CD14-positive monocyte (primary cell): ENCODE results near the gene AP4E1. TPM values are rescaled to one million over a fixed set of nuclear protein-coding genes. Genes with fewer than 3 reads are reported as not detected.

Experiments used
- DNase-seq, 3 donors: peaks; one replicate each; pipeline ENCODE4 v3.0.0-alpha.2; 2011 to 2022
- H2AFZ ChIP-seq: 2 replicates; pipeline ENCODE4 v1.6.0; 2012; ENCODE audit warnings: mild to moderate bottlenecking, low read depth, low read length, inconsistent platforms; ENCODE audit not compliant: insufficient read depth, poor library complexity, severe bottlenecking
- H3K27ac ChIP-seq, 2 donors: 1 replicate in 1 of 2; 2 replicates in 1 of 2; pipeline ENCODE4 v1.5.1; 2012 to 2013; ENCODE audit warnings: low read length in 2 of 2, control low read depth in 1 of 2, inconsistent platforms in 1 of 2, low read depth in 1 of 2, mild to moderate bottlenecking in 1 of 2
- H3K27me3 ChIP-seq, 2 donors: one replicate each; pipeline versions ENCODE4 v1.6.0 to v1.6.1; 2011 to 2013; ENCODE audit warnings: low read length in 2 of 2; ENCODE audit not compliant: control insufficient read depth in 2 of 2, insufficient read depth in 2 of 2
- H3K36me3 ChIP-seq, 2 donors: replicated peaks in 1 of 2; 1 replicate in 1 of 2; 2 replicates in 1 of 2; pipeline versions ENCODE4 v1.5.1 to v1.6.1; 2012 to 2013; ENCODE audit warnings: low read length in 2 of 2, control low read depth in 1 of 2, inconsistent platforms in 1 of 2, mild to moderate bottlenecking in 1 of 2; ENCODE audit not compliant: insufficient read depth in 2 of 2, control insufficient read depth in 1 of 2
- H3K4me1 ChIP-seq, 2 donors: 1 replicate in 1 of 2; 2 replicates in 1 of 2; pipeline versions ENCODE4 v1.5.1 to v1.6.1; 2012 to 2013; ENCODE audit warnings: low read length in 2 of 2, control low read depth in 1 of 2, inconsistent platforms in 1 of 2, mild to moderate bottlenecking in 1 of 2, moderate library complexity in 1 of 2; ENCODE audit not compliant: insufficient read depth in 2 of 2, control insufficient read depth in 1 of 2
- H3K4me2 ChIP-seq: replicated peaks from 2 replicates; pipeline ENCODE3; 2012; ENCODE audit warnings: low read length, moderate library complexity, mild to moderate bottlenecking; ENCODE audit not compliant: poor library complexity, severe bottlenecking; ENCODE audit errors: extremely low read depth
- H3K4me3 ChIP-seq, 3 experiments: fragments of 200-600 bp in 1 of 3; sonication (generic) in 1 of 3; replicated peaks in 1 of 3; 1 replicate in 2 of 3; 2 replicates in 1 of 3; pipeline ENCODE4 v1.5.1; 2011 to 2013; ENCODE audit warnings: low read length in 3 of 3, mild to moderate bottlenecking in 3 of 3, control low read depth in 2 of 3, low read depth in 2 of 3, inconsistent platforms in 1 of 3, moderate library complexity in 1 of 3
- H3K79me2 ChIP-seq: 2 replicates; pipeline ENCODE4 v1.6.0; 2012; ENCODE audit warnings: mild to moderate bottlenecking, control low read depth, inconsistent platforms, low read length, moderate library complexity; ENCODE audit not compliant: insufficient read depth
- H3K9ac ChIP-seq: 2 replicates; pipeline ENCODE4 v1.6.0; 2017; ENCODE audit warnings: low read length, mild to moderate bottlenecking; ENCODE audit not compliant: insufficient read depth, poor library complexity, severe bottlenecking
- H3K9me3 ChIP-seq, 2 donors: replicated peaks in 1 of 2; 1 replicate in 1 of 2; 2 replicates in 1 of 2; pipeline versions ENCODE4 v1.5.1 to v1.6.1; 2012 to 2013; ENCODE audit warnings: low read length in 2 of 2, control low read depth in 1 of 2; ENCODE audit not compliant: control insufficient read depth in 1 of 2, insufficient read depth in 1 of 2
- H4K20me1 ChIP-seq: 2 replicates; pipeline ENCODE4 v1.6.0; 2012; ENCODE audit warnings: mild to moderate bottlenecking, low read length, control low read depth, moderate library complexity; ENCODE audit not compliant: insufficient read depth
- H3K27ac Mint-ChIP-seq, 7 donors: one replicate each; pipeline ENCODE4 v1.8.0; 2020; ENCODE audit warnings: mild to moderate bottlenecking in 7 of 7, mixed read lengths in 7 of 7, moderate library complexity in 6 of 7, inconsistent platforms in 2 of 7
- H3K27me3 Mint-ChIP-seq, 3 donors: one replicate each; pipeline ENCODE4 v1.8.0; 2021 to 2022; ENCODE audit warnings: low read depth in 3 of 3, mild to moderate bottlenecking in 3 of 3, mixed read lengths in 3 of 3, moderate library complexity in 3 of 3, inconsistent platforms in 1 of 3
- H3K36me3 Mint-ChIP-seq, 2 donors: one replicate each; pipeline ENCODE4 v1.8.0; 2020; ENCODE audit warnings: mixed read lengths in 2 of 2, inconsistent platforms in 1 of 2, mild to moderate bottlenecking in 1 of 2
- H3K4me1 Mint-ChIP-seq: one replicate; pipeline ENCODE4 v1.8.0; 2020; ENCODE audit warnings: mild to moderate bottlenecking, mixed read lengths
- H3K4me3 Mint-ChIP-seq, 2 donors: one replicate each; pipeline ENCODE4 v1.8.0; 2020; ENCODE audit warnings: mild to moderate bottlenecking in 2 of 2, mixed read lengths in 2 of 2, moderate library complexity in 1 of 2
- H3K9me3 Mint-ChIP-seq, 7 donors: one replicate each; pipeline ENCODE4 v1.8.0; 2020 to 2022; ENCODE audit warnings: mixed read lengths in 7 of 7, mild to moderate bottlenecking in 6 of 7, moderate library complexity in 6 of 7, inconsistent platforms in 2 of 7
- CTCF ChIP-seq: fragments of 200-600 bp; IDR thresholded peaks from one replicate; pipeline ENCODE4 v1.8.0; 2022; ENCODE audit warnings: antibody characterized with exemption, mild to moderate bottlenecking
- WGBS: methylation state at CpG from one replicate; pipeline ENCODE4 v1.1.5; 2013; ENCODE audit warnings: missing lambda C conversion rate; ENCODE audit not compliant: insufficient coverage; 5-methylcytosine and 5-hydroxymethylcytosine counted together
- intact Hi-C, 2 donors: fragments of 100-400 bp; cut with micrococcal nuclease; formaldehyde crosslinking; loops; one replicate each; pipeline versions ENCODE4 v1.15.0 to v1.15.1; 2023
- polyA plus RNA-seq, 3 donors: library from polyadenylated mRNA; depleted of rRNA in 1 of 3; unstranded in 2 of 3; stranded (reverse) in 1 of 3; fragments of 300-500 nt in 2 of 3; fragments of >200 nt in 1 of 3; fragmentation: Illumina TruSeq in 2 of 3; gene quantifications; 1 replicate in 2 of 3; 2 replicates in 1 of 3; pipeline ENCODE4 v1.2.3, GENCODE V29; 2012 to 2021

Gene AP4E1
- polyA plus RNA-seq, 3 donors = 4.1 to 7.7 (median 5.3) TPM

- peaks cover 0 to 5% (median 0%) of the 10 kb centered on the region in 3 donors for H3K27me3 Mint-ChIP-seq
- no peak for TF ChIP-seq CTCF
- no peak overlapping the region for H3K4me3 Mint-ChIP-seq
- Histone ChIP-seq H3K36me3 (no peaks in the 10 kb centered on the region), H3K4me2 (no peak overlapping the region), H3K4me3 (no peak overlapping the region), H3K4me1 (peaks cover 29 to 47% of the 10 kb centered on the region in 2 donors), H3K9ac (no peak overlapping the region), H2AFZ (no peak overlapping the region), H3K79me2 (no peaks in the 10 kb centered on the region), H3K27ac (no peak overlapping the region), H3K9me3 (peaks cover 14 to 20% of the 10 kb centered on the region in 2 donors), H4K20me1 (no peaks in the 10 kb centered on the region), H3K27me3 (no peaks in the 10 kb centered on the region)
- WGBS = no CpG with 5 or more reads among the region's 3 CpGs
- H3K27ac Mint-ChIP-seq = peak overlapping the region in 2 of 7 donors; percentile 35 to 98
- H3K9me3 Mint-ChIP-seq = peaks cover 12 to 29% (median 24%) of the 10 kb centered on the region in 7 donors
- intact Hi-C loops = loop anchor here (5.0 to 10.0 kb wide), 3 partner anchors 121 to 533 kb away; partner anchors contain the start of genes GABPB1 (in 1 of the 2), SPPL2A (in 1 of the 2) and TRPM7 (in 1 of the 2)
- peaks cover 2 to 8% of the 10 kb centered on the region in 2 donors for H3K36me3 Mint-ChIP-seq
- DNase-seq = no peak
- peaks cover 42% of the 10 kb centered on the region for H3K4me1 Mint-ChIP-seq
These were observed 20.4 kb upstream of the AP4E1 start for GRCh38 chr15:50888054-50888453.

- H3K4me2 ChIP-seq = no peak overlapping the region
- intact Hi-C loops = loop anchor here (5.0 to 10.0 kb wide), 3 partner anchors 122 to 535 kb away; partner anchors contain the start of genes GABPB1 (in 1 of the 2), SPPL2A (in 1 of the 2) and TRPM7 (in 1 of the 2)
- Mint-ChIP-seq H3K27me3 (peaks cover 0 to 7% (median 0%) of the 10 kb centered on the region in 3 donors), H3K9me3 (peaks cover 21 to 43% (median 34%) of the 10 kb centered on the region in 7 donors), H3K36me3 (peaks cover 2 to 8% of the 10 kb centered on the region in 2 donors), H3K4me1 (peaks cover 27% of the 10 kb centered on the region), H3K27ac (no peak overlapping the region), H3K4me3 (no peak overlapping the region)
- no peak overlapping the region for H3K27ac ChIP-seq
- H3K27me3 ChIP-seq = no peaks in the 10 kb centered on the region
- 100% methylated on average over 1 of the region's 9 CpGs for WGBS
- H3K36me3 ChIP-seq = no peaks in the 10 kb centered on the region
- no peaks in the 10 kb centered on the region for H4K20me1 ChIP-seq
- peaks cover 19 to 29% of the 10 kb centered on the region in 2 donors for H3K9me3 ChIP-seq
- H2AFZ ChIP-seq = no peak overlapping the region
- no peak for DNase-seq
- no peaks in the 10 kb centered on the region for H3K79me2 ChIP-seq
- no peak for TF ChIP-seq CTCF
- peaks cover 16 to 33% of the 10 kb centered on the region in 2 donors for H3K4me1 ChIP-seq
- no peak overlapping the region for H3K4me3 ChIP-seq
- H3K9ac ChIP-seq = no peak overlapping the region
These were observed 18.9 kb upstream of the AP4E1 start for GRCh38 chr15:50889589-50889988.
